Measurements from ENCODE around the gene KIF16B.
"Not testable (repeated sequence)": the region's sequence is repeated elsewhere in the genome, so short reads cannot be mapped to it uniquely, and the experiment has no call there.

KIF16B gene

DNA sequence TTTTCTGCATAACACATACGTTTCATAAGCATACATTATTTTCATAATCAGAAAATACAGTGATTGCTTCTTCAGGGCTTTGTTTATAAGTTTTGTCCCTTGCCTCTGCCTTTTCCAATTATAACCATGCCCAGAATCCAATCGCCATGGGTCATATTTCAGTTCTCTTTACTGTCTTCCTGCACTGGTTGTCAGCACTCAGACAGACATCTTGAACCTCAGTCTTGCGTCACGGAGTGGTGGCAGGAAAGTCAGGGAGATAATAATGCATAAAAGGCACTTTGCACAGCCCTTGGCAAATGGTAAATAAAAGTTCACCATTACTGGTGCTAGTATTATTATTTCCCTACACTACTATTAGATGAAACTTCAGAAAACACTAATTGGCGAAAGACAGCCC is 7.2 kb downstream of the KIF16B start (continued):
- TF ChIP-seq, protein P1, sequence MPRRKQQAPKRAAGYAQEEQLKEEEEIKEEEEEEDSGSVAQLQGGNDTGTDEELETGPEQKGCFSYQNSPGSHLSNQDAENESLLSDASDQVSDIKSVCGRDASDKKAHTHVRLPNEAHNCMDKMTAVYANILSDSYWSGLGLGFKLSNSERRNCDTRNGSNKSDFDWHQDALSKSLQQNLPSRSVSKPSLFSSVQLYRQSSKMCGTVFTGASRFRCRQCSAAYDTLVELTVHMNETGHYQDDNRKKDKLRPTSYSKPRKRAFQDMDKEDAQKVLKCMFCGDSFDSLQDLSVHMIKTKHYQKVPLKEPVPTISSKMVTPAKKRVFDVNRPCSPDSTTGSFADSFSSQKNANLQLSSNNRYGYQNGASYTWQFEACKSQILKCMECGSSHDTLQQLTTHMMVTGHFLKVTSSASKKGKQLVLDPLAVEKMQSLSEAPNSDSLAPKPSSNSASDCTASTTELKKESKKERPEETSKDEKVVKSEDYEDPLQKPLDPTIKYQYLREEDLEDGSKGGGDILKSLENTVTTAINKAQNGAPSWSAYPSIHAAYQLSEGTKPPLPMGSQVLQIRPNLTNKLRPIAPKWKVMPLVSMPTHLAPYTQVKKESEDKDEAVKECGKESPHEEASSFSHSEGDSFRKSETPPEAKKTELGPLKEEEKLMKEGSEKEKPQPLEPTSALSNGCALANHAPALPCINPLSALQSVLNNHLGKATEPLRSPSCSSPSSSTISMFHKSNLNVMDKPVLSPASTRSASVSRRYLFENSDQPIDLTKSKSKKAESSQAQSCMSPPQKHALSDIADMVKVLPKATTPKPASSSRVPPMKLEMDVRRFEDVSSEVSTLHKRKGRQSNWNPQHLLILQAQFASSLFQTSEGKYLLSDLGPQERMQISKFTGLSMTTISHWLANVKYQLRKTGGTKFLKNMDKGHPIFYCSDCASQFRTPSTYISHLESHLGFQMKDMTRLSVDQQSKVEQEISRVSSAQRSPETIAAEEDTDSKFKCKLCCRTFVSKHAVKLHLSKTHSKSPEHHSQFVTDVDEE (CRISPR knock-in tag; IDR thresholded peaks at IDR 0.05) = no peak
- TF ChIP-seq CSRNP3 (CRISPR knock-in tag; IDR thresholded peaks at IDR 0.05) (no peak), BACH2 (CRISPR knock-in tag; IDR thresholded peaks at IDR 0.05; ENCODE audit: borderline replicate concordance) (no peak), ISL1 (CRISPR knock-in tag; IDR thresholded peaks at IDR 0.05) (no peak)

- not testable (repeated sequence) for ATAC-seq
These were observed 9.2 kb downstream of the KIF16B start for GRCh38 chr20:16564079-16564478.

- TF ChIP-seq RARB (CRISPR knock-in tag; IDR thresholded peaks at IDR 0.05) (no peak), TOX (CRISPR knock-in tag; IDR thresholded peaks at IDR 0.05; ENCODE audit: borderline replicate concordance) (no peak), PPARA (CRISPR knock-in tag; IDR thresholded peaks at IDR 0.05; ENCODE audit: borderline replicate concordance) (no peak), BACH2 (CRISPR knock-in tag; IDR thresholded peaks at IDR 0.05; ENCODE audit: borderline replicate concordance) (no peak), CSRNP3 (CRISPR knock-in tag; IDR thresholded peaks at IDR 0.05) (no peak), ZNF70 (CRISPR knock-in tag; IDR thresholded peaks at IDR 0.05) (no peak), TCF4 (CRISPR knock-in tag; IDR thresholded peaks at IDR 0.05; ENCODE audit: borderline replicate concordance) (no peak), ZFP3 (CRISPR knock-in tag; IDR thresholded peaks at IDR 0.05) (no peak), CSDC2 (CRISPR knock-in tag; IDR thresholded peaks at IDR 0.05) (no peak), ZC3H10 (CRISPR knock-in tag; IDR thresholded peaks at IDR 0.05) (no peak), ISL1 (CRISPR knock-in tag; IDR thresholded peaks at IDR 0.05) (no peak), ESRRG (CRISPR knock-in tag; IDR thresholded peaks at IDR 0.05) (no peak), ZNF565 (CRISPR knock-in tag; conservative IDR thresholded peaks at IDR 0.05; ENCODE audit: low read depth) (no peak), ZNF8 (CRISPR knock-in tag; IDR thresholded peaks at IDR 0.05) (no peak), OSR1 (CRISPR knock-in tag; IDR thresholded peaks at IDR 0.05) (no peak), SNAI2 (CRISPR knock-in tag; IDR thresholded peaks at IDR 0.05) (no peak)
- TF ChIP-seq, protein P1 (CRISPR knock-in tag; IDR thresholded peaks at IDR 0.05) = no peak
- no peak for ATAC-seq
These were observed 10.0 kb downstream of the KIF16B start for GRCh38 chr20:16563066-16563806.

DNA sequence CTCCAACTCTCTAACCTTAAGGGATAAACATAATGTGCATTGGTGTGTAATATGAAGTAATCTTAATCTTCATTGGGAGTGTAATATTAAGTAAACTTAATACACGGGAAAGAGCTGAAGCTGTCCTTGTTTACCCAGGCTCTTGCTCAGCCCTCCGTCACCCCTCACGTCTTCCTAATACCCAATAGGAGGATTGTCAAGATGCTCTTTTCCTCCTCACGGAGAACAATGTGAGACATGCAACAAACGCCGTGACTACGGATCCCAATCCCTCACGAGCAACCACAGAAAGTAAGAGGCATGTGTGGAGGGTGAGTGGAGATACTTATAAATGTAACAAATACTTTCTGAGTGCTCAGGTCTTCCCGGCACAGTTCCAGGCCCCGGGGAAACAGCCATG is 11.0 kb downstream of the KIF16B start:
- no peak for ATAC-seq
- no peak for TF ChIP-seq ISL1 (CRISPR knock-in tag; IDR thresholded peaks at IDR 0.05)
- TF ChIP-seq ZFP30 (CRISPR knock-in tag; IDR thresholded peaks at IDR 0.05) = no peak
- no peak for TF ChIP-seq TCF4 (CRISPR knock-in tag; IDR thresholded peaks at IDR 0.05; ENCODE audit: borderline replicate concordance)
- TF ChIP-seq CSRNP3 (CRISPR knock-in tag; IDR thresholded peaks at IDR 0.05) = no peak
- TF ChIP-seq ZNF70 (CRISPR knock-in tag; IDR thresholded peaks at IDR 0.05) = no peak
- TF ChIP-seq ESRRG (CRISPR knock-in tag; IDR thresholded peaks at IDR 0.05) = no peak

Data from SK-N-SH treated with all-trans-retinoic acid at 6 μM for 48 hours (cell line).